HCT116 (cell line): ENCODE measurements around the gene WNT2.

ENCODE experiments used
- CBX3 ChIP-seq: IDR thresholded peaks from 2 replicates; pipeline ENCODE4 v1.6.1; 2012; ENCODE audit warnings: low read depth
- CEBPB ChIP-seq: IDR thresholded peaks from 2 replicates; pipeline ENCODE4 v1.6.1; 2012; ENCODE audit warnings: low read depth
- CTCF ChIP-seq, 3 experiments: fragments of 200-600 bp in 1 of 3; sonication (generic) in 1 of 3; IDR thresholded peaks in 2 of 3; conservative IDR thresholded peaks in 1 of 3; 2 replicates each; pipeline ENCODE4 v1.5.1; 2012 to 2017; ENCODE audit warnings: low read depth in 2 of 3, low read length in 2 of 3, antibody characterized with exemption in 1 of 3, borderline replicate concordance in 1 of 3, control low read depth in 1 of 3, mild to moderate bottlenecking in 1 of 3, mixed read lengths in 1 of 3, mixed run types in 1 of 3, moderate library complexity in 1 of 3; ENCODE audit not compliant: insufficient read depth in 1 of 3
- EZH2 ChIP-seq: fragments of 200-600 bp; sonication (generic); IDR thresholded peaks from 2 replicates; pipeline ENCODE4 v1.6.1; 2017; ENCODE audit warnings: antibody characterized with exemption, mixed run types
- EZH2phosphoT487 ChIP-seq: fragments of 200-600 bp; IDR thresholded peaks from 2 replicates; pipeline ENCODE4 v1.6.1; 2018; ENCODE audit warnings: antibody characterized with exemption, borderline replicate concordance
- POLR2A ChIP-seq: IDR thresholded peaks from 2 replicates; pipeline ENCODE4 v1.7.0; 2011; ENCODE audit warnings: borderline replicate concordance; ENCODE audit not compliant: insufficient read depth, insufficient read length; ENCODE audit errors: extremely low read depth
- POLR2AphosphoS5 ChIP-seq: IDR thresholded peaks from 2 replicates; pipeline ENCODE4 v1.6.1; 2011; ENCODE audit warnings: mild to moderate bottlenecking, low read depth, low read length, moderate library complexity
- RAD21 ChIP-seq: IDR thresholded peaks from 2 replicates; pipeline ENCODE4 v1.6.1; 2012; ENCODE audit warnings: low read depth, mild to moderate bottlenecking
- SRF ChIP-seq: IDR thresholded peaks from 2 replicates; pipeline ENCODE4 v1.6.1; 2012; ENCODE audit warnings: low read depth
- TF ChIP-seq, protein P1 (sequence below): IDR thresholded peaks from 2 replicates; pipeline ENCODE4 v1.6.1; 2012
- TF ChIP-seq, protein P2 (sequence below): IDR thresholded peaks from 2 replicates; pipeline ENCODE4 v1.6.1; 2012; ENCODE audit warnings: low read depth

- TF ChIP-seq, protein P1, sequence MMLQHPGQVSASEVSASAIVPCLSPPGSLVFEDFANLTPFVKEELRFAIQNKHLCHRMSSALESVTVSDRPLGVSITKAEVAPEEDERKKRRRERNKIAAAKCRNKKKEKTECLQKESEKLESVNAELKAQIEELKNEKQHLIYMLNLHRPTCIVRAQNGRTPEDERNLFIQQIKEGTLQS: no peak
- TF ChIP-seq SRF (no peak), POLR2AphosphoS5 (no peak), EZH2phosphoT487 (no peak), CEBPB (no peak), POLR2A (no peak), CTCF (IDR thresholded peaks at IDR 0.05 in 2 of 3, conservative IDR thresholded peaks at IDR 0.05 in 1 of 3; ENCODE audit: borderline replicate concordance in 1 of 3, insufficient read depth in 1 of 3, low read depth in 2 of 3, low read length in 2 of 3) (no peak), RAD21 (no peak), CBX3 (no peak), EZH2 (no peak)
- TF ChIP-seq, protein P2, sequence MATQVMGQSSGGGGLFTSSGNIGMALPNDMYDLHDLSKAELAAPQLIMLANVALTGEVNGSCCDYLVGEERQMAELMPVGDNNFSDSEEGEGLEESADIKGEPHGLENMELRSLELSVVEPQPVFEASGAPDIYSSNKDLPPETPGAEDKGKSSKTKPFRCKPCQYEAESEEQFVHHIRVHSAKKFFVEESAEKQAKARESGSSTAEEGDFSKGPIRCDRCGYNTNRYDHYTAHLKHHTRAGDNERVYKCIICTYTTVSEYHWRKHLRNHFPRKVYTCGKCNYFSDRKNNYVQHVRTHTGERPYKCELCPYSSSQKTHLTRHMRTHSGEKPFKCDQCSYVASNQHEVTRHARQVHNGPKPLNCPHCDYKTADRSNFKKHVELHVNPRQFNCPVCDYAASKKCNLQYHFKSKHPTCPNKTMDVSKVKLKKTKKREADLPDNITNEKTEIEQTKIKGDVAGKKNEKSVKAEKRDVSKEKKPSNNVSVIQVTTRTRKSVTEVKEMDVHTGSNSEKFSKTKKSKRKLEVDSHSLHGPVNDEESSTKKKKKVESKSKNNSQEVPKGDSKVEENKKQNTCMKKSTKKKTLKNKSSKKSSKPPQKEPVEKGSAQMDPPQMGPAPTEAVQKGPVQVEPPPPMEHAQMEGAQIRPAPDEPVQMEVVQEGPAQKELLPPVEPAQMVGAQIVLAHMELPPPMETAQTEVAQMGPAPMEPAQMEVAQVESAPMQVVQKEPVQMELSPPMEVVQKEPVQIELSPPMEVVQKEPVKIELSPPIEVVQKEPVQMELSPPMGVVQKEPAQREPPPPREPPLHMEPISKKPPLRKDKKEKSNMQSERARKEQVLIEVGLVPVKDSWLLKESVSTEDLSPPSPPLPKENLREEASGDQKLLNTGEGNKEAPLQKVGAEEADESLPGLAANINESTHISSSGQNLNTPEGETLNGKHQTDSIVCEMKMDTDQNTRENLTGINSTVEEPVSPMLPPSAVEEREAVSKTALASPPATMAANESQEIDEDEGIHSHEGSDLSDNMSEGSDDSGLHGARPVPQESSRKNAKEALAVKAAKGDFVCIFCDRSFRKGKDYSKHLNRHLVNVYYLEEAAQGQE: no peak
Observed at GRCh38 chr7:117272017-117272759, 50.7 kb downstream of the WNT2 start.
